ENCODE data around the gene PHAF1.

Gene PHAF1

DNA sequence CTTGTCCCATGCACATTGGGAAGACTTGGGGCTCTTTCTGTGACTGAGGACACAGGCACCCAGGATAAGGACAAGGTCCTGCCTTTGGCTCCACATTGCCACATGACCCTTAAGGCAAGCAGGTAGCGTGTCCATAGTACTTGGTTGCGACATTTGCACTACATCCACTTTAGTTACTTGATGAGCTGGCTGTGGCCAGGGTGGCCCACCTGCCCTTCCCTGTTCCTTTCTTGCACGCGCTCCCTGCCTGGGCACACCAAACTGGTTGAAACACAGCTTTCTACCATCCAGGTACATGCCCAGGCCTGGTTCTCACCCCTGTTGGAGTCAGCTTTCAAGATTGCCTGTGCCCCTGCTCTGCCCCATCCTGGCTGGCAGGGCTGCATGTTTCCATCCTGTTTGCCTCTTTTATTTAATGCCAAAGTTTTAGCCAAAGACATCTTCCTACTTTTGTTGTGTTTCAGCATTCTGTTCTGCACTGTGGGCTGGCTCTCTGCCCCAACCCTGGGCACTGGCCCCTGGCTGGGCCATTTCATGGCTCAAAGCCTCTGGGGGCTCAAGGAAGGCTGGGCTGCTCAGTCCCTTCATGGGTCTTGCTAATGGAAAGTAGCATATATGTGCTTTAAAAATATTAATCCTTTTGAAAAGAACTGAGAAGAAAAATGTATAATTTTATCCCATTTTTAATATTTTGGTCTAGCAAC is 37.8 kb downstream of the PHAF1 start:
- DNase-seq (ENCODE audit: low read depth) = no peak

DNA sequence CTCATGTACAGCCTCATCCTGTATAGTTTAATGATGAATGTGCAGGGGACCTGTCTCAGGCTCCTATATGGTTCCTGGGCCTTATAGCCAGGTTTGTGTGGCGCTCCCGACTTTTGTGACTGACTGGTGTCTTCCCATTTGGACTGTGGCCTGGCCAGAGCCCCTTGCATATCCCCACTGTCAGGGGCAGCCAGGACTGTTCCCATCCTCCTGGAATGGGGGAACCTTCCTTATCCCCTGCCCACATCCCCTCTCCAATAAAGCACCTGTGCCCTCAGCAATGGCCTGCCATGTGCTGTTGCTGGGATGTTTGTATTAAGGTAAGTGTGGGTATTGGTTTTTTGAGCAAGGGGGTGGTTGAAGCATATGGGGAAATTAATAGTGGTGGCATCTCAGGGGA is 38.5 kb downstream of the PHAF1 start:
- DNase-seq (ENCODE audit: low read depth) = no peak

DNA sequence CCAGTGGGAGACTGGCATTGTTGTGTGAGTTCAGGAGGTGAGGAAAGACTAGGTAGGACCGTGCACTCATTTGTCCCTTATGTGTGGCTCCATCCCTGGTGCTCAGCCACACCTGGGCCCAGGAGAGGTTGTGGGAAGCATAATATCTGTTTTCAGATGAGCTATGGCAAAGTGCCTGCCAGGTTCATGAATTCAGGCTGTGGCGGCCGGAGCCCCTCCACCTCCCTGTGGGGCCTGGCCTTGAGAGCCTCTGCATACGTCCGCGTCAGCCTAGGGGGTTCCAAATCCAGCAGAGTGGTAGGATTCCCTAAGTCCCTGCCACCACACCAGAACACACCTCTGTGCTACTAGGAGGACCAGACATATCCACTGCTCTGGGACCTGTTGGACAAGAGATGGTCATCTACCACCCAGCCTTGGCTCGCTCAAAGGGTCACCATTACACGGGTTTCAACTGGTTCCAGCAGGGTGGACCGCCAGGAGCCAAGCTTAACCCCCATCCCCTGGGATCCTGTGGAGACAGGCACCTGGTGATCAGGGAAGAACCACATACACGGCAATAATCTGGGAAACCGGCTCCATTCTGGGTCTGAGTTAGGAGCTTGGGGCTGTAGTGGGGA is 39.0 kb downstream of the PHAF1 start:
- no peak for DNase-seq (ENCODE audit: low read depth)

DNA sequence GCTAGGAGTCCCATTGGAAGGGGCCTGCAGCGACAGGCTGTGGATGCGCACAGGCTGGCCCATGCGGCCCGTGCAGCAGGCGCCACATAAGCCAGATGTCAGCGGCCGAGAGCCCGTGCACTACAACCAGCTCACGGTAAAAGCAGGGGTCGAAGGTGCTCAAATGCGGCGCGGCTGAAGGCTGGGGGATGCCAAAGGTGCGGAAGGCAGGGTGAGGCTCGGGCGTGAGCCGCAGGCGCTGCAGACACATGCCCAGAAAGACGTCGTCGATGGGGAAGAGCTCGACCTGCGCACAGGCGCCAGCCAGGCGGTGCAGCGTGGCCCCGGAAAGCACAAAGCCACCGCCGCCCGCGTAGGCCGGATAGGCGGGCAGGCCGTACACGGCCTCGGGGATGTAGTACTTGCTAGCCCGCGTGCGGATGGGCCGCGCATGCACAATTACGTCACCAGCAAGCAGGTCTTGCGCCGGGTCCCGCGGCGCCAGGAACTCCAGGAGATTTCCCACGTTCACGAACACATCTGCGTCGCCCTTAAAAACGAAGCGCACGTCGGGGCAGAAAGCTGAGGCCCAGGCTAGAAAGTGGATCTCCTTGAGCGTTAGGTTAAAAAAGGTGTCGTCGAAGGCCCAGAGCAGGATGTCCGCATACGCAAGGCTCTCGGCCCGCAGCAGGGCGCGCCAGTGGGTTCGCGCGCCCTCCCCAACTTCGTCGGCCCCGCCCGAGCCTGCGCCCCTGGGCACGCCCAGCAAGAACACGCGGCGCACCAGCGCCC is 39.7 kb downstream of the PHAF1 start:
- no peak for DNase-seq (ENCODE audit: low read depth)

DNA sequence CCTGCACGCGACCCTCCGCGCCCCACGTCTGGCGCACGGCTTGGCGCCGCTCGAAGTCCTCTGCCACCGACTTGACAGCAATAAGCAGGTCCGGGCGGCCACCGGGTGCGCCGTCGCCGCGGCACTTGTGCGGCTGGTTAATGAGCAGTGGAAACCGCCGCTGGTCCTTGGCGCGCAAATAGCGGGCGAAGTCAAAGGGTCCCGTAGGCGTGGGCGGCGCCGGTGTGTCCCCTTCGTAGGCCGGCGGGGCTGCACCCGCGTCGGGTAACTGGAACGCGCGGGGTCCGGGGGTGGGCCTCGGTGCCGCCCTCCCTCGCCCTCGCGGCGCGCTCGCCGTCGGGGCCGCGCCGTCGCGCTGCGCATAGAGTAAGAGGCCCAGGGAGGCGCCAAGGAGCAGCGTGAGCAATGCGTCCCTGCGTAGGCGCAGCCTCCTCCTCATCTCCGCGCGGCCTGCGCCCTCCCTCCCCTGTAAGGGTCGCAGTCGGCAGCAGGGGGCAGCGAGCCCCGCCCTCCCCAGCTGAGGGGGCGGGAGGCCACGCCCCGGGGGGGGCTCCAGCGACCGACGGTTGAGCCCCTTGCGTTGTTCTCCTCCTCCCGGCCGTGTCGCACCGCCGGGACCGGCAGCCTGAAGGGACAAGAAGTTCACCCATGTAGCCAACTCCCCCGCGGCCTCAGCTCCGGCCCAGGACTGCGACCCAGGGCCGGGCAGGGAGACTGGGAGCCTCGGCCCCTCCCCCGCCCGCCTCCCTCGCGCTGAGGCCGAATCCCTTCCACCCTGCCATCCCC is 40.5 kb downstream of the PHAF1 start:
- DNase-seq (ENCODE audit: low read depth) = no peak

DNA sequence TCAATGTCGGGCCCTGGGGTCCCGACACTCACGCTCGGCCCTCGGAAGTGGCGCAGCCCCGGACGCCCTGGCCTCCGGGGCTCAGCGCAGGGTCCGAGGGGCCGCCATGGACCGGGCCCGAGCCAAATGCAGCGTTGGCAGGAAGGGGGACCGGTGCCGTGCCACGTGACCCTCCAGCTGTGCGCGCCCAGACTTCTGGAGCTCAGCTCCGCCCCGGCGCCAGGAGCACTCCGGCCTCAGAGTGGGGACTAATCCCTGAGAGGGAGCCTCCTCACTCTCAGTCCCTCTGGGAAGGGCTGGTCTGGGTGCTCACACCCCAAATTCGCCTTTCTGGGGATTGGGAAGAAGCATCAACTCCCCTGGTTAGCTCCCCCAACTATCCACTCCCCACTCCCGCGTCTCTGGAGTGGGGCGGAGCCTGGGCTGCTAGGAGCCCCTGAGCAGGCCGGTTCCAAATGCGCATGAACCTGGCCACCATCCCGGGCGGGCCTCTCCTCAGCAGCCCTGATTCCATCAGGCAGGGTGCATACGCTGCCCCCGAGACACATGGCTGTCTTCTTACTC is 41.2 kb downstream of the PHAF1 start, which contains the start of gene B3GNT9:
B3GNT9 (minus strand) TSS at position 166 of the 564 bp plus-strand sequence. CDS start 513 bp downstream, outside the sequence.
- no peak for DNase-seq (ENCODE audit: low read depth)

DNA sequence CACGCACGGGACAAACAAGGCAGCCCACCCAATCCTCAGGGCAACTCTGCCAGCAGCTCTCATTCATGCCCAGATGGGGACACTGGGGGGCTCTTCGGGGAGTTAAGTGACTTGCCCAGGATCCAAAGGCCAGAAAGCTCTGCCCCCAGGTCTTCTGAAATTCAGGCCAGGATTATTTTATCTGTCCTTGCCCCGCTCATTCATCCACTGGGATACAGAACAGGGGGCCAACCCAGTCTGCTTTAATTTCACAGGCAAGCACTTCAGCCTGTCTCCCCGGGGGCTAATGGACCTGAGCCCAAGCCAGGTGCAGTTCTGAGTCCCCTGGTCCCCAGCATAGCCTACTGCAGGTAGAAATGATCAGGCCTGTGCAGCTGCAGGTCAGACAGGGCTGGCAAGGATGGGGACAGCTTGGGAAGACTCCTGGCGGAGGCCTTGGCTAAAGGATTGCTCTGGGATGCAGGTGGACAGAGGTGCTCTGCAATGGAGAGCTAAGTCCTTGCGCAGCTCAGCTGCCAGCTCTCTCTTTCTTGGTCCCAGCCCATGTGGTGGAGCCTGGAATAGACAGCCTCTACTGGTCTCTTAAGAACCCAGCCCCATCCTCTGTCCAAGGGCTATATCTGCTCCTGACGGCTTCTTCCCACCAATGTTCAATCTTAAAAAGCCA is 41.8 kb downstream of the PHAF1 start:
- no peak for DNase-seq (ENCODE audit: low read depth)

DNA sequence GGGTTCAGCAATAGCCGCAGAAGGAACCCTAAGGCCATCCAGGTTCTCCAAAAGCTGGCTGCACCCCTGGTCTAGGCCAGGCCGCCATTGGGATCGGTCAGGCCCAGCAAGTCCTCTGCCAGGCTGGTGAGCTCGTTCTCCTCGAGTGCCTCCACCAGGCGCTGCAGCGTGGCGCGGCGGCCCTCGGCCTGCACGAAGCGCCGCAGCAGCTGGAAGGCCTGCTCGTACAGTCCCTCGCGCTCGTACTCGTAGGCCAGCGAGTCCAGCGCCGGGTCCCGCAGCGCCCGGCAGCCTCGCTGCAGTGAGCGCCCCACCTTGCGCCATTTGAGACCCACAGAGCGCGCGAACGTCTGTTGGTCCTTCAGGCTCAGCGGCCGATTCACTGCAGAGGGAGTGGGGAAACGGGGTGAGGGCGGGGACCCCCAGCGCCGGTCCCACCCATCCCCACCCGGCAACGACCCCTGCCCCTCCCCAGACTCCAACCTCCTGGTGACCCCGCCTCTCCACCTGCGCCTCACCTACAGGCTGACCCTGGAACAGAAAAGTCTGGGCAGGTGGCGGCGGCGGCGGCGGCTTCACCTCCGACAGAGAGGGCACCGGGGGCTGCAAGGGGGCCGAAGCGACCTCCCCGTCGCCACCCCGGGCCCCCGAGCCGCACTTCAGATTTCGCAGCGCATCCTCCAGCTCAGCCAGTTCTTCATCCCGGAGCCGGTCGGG is 45.0 kb downstream of the PHAF1 start:
- DNase-seq (ENCODE audit: low read depth) = no peak

DNA sequence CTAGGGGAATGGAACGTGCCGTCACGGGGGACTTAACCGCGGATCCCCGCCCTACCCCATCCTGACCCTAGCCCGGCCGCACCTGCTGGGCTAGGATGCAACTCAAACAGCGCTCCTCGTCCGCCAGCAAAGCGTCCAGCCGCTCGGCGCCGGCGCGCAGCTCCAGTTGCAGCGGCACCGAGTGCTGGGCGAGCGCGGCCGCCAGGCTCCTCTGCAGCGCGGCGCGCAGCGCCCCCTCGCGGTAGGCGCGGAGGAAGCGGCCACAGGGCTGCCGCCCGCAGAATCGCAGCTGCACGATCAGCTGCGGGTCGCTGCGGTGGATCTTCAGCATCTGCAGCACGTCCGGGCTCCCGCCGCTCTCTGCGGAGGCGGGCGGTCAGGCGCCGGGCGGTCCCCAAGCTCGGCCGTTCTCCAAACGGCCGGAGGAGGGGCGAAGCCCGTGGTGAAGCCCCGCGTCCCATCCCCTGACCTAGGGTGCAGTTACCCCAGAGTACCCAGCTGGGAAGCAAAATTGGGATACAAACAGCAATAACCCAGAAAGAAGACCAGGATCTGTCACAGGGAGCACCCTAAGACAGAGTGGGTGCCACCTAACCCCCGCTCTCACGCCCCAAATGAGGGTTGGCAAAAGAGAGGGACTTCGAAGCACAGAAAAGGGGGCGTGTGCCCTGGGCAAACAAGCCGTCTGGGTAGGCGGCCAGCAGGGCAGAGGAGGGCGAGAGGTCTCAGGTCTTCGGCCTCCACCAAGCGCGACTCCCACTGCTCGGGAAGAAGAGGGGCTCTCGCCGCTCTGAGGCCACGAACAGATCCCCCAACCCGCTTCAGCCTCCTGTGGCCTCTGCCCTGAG is 45.8 kb downstream of the PHAF1 start:
- DNase-seq (ENCODE audit: low read depth) = peak; percentile 67

DNA sequence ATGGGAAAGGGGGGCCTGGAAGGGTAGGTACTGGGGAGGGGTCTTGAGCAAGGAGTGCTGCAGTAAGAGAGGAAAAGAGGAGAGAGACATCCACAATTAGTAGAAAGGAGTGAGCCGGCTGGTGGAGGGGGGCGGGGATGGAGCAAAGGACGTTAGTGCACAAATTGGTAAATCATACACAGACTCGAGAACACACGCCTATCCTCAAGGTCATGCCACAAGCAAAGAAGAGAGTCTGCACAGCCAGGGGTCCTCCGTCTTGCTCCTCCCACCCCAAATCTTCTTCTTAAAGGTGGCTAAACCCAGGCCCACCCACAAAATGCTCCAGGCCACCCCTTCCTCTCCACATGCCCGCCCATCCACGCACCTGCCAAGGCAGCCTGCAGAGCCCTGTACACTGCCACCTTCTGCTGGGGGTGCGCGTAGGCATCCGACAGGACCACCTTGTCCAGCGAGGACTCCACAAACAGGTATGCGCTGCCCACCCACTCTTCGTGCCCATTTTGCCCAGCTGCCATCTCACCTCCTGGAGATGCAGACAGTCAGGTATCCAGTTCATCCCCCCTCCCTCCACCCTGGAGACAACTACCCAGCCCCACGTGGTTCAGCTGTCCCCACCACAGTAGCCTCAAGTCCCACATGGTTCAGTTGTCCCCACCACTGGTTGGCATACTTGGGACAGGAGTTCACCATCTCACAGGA is 46.6 kb downstream of the PHAF1 start:
- DNase-seq (ENCODE audit: low read depth) = no peak

DNA sequence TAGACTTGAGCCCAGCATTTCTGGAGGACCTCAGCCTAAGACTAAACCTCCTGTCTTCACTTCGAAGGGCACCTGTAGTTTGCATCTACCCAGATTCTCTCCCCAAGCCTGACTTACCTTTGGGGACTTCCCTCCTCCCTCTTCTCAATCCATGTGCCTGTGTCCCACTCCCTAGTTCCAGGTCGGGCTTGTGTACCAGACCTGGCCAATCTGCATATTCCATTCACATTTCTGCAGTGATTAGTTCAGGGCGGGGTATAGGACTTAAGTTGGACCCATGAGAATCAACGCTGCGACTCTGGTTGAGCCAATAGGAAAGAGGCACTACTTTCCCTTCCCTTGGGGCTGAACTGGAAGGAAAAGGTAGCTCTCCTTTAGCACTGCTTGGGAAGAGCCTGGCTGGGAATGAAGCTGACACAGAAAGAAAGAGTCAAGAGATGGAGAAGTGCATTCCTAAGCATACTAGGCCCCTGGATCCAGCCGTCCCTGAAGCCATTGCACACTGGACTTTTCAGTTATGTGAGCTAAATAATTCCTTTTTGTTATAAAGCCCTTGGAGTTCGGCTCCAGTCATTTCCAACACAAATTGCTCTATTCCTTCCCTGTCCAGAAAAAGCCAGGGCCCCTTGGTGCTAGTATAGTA is 47.5 kb downstream of the PHAF1 start:
- DNase-seq (ENCODE audit: low read depth) = no peak

DNA sequence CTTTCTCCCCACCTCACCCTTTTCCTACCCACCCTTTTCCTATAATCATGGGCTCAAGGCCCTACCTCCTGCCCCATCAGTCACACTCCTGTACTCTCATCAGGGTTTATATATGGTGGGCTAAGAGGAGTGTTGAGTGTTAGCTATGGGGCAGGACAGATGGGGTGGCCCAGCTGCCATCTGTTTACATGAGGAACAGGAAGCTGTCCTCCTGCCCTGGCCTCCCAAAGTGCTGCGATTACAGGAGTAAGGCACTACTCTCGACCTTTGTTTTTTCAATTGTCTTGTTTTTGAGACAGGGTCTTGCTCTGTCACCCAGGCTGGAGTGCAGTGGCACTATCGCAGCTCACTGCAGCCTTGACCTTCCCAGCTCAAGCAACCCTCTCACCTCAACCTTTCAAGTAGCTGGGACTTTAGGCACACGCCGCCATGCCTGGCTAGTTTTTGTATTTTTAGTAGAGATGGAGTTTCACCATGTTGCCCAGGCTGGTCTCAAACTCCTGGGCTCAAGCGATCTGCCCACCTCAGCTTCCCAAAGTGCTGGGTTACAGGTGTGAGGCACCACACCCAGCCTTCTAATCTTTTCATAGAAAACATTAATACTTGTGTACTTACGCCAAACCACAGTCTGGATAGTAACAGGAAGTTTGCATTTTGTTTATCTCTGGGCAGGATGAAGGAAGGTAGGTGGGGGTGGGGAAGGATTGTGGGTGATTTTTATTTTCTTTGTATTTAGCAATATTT is 48.3 kb downstream of the PHAF1 start:
- no peak for DNase-seq (ENCODE audit: low read depth)

DNA sequence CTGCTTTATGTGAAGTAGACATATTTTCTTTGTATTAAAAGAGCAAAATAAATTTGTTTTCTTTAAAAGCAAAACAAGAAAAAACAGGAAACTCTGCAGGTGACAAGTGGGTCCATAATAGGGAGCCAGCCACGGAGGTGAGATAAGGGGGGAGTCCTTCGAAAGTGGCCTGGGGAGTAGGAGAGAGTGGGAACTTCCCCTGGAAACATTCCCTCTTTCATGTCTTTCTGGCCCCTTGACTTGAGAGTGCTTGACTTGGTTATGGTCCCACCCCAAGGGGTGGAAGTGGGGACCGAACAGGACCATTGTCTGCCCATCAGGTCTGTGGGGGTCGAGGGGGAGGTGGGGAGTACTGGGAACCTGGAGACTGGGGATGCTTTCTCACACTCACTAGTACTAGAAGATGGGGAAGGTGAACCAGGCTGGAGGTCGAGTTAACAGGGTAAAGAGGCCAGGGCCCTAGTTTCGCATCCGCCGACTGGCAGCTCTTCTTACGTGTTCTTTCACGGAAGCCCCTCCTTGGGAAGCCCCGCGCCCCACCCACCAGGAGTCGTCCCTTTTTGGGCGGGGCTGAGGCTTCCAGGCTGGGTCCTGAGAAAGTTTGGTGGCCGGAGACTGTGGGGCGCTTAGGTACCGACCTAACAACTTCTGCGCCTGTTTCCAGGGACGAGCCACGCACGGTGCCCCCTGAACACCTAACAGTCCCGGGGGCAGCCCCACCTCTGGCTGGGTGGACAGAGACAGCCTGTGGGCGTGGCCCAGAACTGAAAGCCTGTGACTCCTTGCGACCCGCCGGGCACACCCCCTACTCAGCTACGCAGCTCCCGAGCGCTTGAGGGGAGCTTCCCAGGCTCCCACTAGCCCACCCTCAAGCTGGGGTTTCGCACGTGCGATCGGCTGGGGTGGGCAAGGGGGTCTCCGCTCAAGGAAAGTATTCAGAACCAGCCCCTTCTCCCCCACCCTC is 49.2 kb downstream of the PHAF1 start:
- peak; percentile 71 for DNase-seq (ENCODE audit: low read depth)

DNA sequence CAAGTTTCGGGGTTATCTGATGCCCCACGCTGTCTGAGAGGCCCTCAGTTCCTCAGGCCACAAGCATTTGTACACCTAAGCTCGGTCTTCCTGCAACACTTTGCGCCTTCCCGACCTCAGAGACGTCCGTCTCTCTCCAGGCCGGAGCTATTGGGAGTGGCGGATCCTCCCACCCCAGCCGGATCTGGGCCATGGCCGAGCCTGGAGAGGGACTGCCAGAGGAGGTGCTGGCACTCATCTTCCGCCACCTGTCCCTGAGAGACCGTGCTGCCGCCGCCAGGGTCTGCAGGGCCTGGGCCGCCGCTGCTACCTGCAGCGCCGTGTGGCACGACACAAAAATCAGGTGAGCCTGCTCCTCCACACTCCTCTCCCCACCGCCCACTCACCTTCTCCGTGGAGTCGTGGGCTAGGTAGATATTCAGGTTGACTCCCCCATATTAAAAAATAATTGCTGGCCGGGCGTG is 51.9 kb downstream of the PHAF1 start:
- DNase-seq (ENCODE audit: low read depth) = no peak

DNA sequence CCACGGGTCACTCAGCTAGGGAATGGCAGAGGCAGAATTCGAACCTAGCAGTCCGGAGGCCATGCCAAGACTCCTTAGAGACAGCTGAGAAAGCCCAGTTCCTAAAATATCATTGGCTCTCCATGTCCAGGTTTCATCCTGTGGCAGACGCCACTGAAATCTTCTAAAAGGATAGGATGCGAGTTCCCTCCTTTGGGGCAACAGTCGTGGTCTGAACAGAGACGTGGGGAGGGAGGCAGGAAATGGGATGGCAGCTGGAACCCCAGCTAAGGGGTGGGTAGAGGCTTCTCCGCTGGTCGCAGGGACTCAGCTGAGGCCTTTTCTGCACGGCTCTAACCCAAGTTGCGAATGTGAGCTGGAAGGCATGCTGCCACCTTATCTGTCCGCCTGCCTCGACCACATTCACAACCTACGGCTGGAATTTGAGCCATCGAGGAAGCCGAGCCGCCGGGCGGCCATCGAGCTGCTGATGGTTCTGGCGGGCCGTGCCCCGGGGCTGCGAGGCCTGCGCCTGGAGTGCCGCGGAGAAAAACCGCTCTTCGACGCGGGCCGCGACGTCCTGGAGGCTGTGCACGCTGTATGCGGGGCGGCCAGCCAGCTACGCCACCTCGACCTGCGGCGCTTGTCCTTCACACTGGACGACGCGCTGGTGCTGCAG is 52.9 kb downstream of the PHAF1 start:
- no peak for DNase-seq (ENCODE audit: low read depth)
